Gastrocnemius medialis (tissue), 4 donors: ENCODE data around the gene RTN4RL1. TPM values are rescaled to one million over a fixed set of nuclear protein-coding genes. Genes with fewer than 3 reads are reported as not detected.

Experiments
- ATAC-seq, 2 donors: fragments of 150-250 bp; one replicate each; pipeline ENCODE4 v1.9.1; 2016
- DNase-seq, 2 donors: peaks; one replicate each; pipeline ENCODE4 v3.0.0-alpha.2; 2019
- H3K27ac ChIP-seq, 4 donors: fragments of 200-600 bp; sonication (generic); 1 replicate in 1 of 4; 2 replicates in 3 of 4; pipeline ENCODE4 v1.5.1; 2016 to 2018; ENCODE audit warnings: mild to moderate bottlenecking in 2 of 4, moderate library complexity in 1 of 4
- H3K27me3 ChIP-seq, 3 donors: fragments of 200-600 bp; sonication (generic) in 2 of 3; 1 replicate in 1 of 3; 2 replicates in 2 of 3; pipeline versions ENCODE4 v1.5.1 to v1.6.0; 2016 to 2019; ENCODE audit warnings: mild to moderate bottlenecking in 1 of 3, moderate library complexity in 1 of 3
- H3K36me3 ChIP-seq, 2 donors: fragments of 200-600 bp; sonication (generic) in 1 of 2; one replicate each; pipeline ENCODE4 v1.5.1; 2017 to 2018
- H3K4me1 ChIP-seq, 2 donors: fragments of 200-600 bp; sonication (generic) in 1 of 2; one replicate each; pipeline ENCODE4 v1.5.1; 2016 to 2017; ENCODE audit warnings: mild to moderate bottlenecking in 2 of 2
- H3K4me3 ChIP-seq, 4 donors: fragments of 200-600 bp; sonication (generic) in 3 of 4; 1 replicate in 1 of 4; 2 replicates in 3 of 4; pipeline ENCODE4 v1.5.1; 2016 to 2019; ENCODE audit warnings: mild to moderate bottlenecking in 2 of 4
- H3K9me3 ChIP-seq, 3 donors: fragments of 200-600 bp; sonication (generic) in 2 of 3; 1 replicate in 1 of 3; 2 replicates in 2 of 3; pipeline ENCODE4 v1.5.1; 2016 to 2019
- POLR2A ChIP-seq, 2 donors: fragments of 450-650 bp; IDR thresholded peaks; one replicate each; pipeline ENCODE4 v1.6.1; 2017; ENCODE audit warnings: antibody characterized with exemption in 2 of 2, mild to moderate bottlenecking in 2 of 2, moderate library complexity in 2 of 2
- in situ Hi-C, 4 donors: fragments of 200-750 bp; cut with MboI; loops; one replicate each; pipeline versions ENCODE4 v1.15.0 to v1.8.0; 2017; ENCODE audit warnings: low sequenced_read_pairs in 4 of 4
- intact Hi-C: fragments of 100-400 bp; cut with DNase I; formaldehyde crosslinking; loops from one replicate; pipeline ENCODE4 v1.15.1; 2023; ENCODE audit warnings: low total_unique reads
- total RNA-seq, 4 donors: library from RNA; depleted of rRNA; stranded (reverse); fragments of >200 nt; gene quantifications; one replicate each; pipeline versions ENCODE4 v1.1.0 to v1.2.3, GENCODE V29; 2016
- TF ChIP-seq, protein P1 (sequence below), 5 experiments: fragments of 450-650 bp in 3 of 5; fragments of 200-600 bp in 2 of 5; sonication (generic) in 2 of 5; IDR thresholded peaks in 4 of 5; conservative IDR thresholded peaks in 1 of 5; 1 replicate in 4 of 5; 2 replicates in 1 of 5; pipeline ENCODE4 v1.5.1; 2016 to 2019; ENCODE audit warnings: antibody characterized with exemption in 5 of 5, mild to moderate bottlenecking in 3 of 5, moderate library complexity in 3 of 5

Gene RTN4RL1
- total RNA-seq, 4 donors from 2014 or later: 0.31 to 1.7 (median 1.2) TPM

GRCh38 chr17:2050300-2051060 is 25.3 kb upstream of the RTN4RL1 start:
- Histone ChIP-seq H3K9me3 (no peaks in the 10 kb centered on the region), H3K4me1 (peaks cover 10 to 26% of the 10 kb centered on the region in 2 donors), H3K27me3 (peaks cover 11 to 14% (median 14%) of the 10 kb centered on the region in 3 donors), H3K27ac (peak overlapping the region in 2 of 4 donors; percentile 42 to 51), H3K36me3 (no peaks in the 10 kb centered on the region), H3K4me3 (peak overlapping the region; percentile 43 to 68 (median 64))
- TF ChIP-seq, protein P1, sequence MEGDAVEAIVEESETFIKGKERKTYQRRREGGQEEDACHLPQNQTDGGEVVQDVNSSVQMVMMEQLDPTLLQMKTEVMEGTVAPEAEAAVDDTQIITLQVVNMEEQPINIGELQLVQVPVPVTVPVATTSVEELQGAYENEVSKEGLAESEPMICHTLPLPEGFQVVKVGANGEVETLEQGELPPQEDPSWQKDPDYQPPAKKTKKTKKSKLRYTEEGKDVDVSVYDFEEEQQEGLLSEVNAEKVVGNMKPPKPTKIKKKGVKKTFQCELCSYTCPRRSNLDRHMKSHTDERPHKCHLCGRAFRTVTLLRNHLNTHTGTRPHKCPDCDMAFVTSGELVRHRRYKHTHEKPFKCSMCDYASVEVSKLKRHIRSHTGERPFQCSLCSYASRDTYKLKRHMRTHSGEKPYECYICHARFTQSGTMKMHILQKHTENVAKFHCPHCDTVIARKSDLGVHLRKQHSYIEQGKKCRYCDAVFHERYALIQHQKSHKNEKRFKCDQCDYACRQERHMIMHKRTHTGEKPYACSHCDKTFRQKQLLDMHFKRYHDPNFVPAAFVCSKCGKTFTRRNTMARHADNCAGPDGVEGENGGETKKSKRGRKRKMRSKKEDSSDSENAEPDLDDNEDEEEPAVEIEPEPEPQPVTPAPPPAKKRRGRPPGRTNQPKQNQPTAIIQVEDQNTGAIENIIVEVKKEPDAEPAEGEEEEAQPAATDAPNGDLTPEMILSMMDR (IDR thresholded peaks at IDR 0.05 in 4 of 5, conservative IDR thresholded peaks at IDR 0.05 in 1 of 5): no peak
- TF ChIP-seq POLR2A (IDR thresholded peaks at IDR 0.05): peak; percentile 8 to 13
- in situ Hi-C loops: loop anchor here in 1 of 4 donors (5.0 kb wide), 1 partner anchor 197 kb away; no protein-coding TSS in a partner anchor
- peak in 1 of 2 donors; percentile 44 for DNase-seq
- peak; percentile 47 to 54 for ATAC-seq
- intact Hi-C loops: loop anchor here (5.0 kb wide), 3 partner anchors 287 to 352 kb away; partner anchors contain the start of genes MNT, SGSM2 and TSR1

DNA sequence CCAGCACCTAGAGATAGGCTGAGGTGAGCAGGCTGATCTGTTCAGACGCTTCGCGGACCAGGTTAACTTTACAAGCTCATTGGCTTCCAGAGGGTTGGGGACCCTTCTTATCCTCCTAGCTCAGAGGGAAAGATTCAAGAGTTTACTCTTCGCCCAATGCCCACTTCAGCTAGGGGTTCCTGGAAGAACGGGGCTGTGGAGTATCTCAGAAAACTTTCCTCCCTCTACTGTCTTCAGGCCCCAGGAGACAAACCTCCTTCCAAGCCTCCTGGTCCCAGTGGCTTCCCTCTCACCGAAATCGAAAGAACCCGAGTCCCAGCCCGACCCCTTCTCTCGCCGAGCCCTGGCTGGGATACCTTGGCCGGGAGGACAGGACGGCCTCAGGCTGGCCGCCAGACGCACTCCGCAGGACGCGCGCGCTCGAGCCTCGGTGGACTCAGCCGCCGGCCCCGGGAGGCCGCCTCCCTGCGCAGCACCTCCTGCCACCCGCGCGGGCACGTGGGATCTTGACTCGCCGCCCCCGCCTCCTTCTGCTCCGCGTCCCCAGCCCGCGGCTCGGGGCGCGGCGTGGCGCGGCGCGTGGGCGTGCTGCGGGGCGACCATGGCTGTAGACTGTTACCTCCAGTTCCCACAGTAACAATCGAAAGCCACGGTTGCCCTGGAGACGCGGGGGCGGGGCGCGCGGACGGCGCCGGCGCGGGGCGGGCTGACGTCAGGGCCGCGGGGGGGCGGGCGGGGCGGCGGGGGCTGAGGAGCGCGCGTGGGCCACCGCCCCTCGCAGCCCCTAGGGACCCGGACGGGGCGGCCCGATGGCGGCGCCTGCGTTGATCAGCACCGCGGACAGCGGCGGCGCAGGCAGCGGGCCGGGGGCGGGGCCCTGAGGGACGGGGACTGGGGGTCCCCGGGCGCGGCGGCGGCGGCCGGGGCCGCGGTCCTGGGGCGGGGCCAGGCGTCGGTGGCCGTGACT is 24.5 kb upstream of the RTN4RL1 start:
- Histone ChIP-seq H3K9me3 (no peaks in the 10 kb centered on the region), H3K4me1 (peaks cover 14 to 26% of the 10 kb centered on the region in 2 donors), H3K27ac (peak overlapping the region in 3 of 4 donors; percentile 0 to 49 (median 48)), H3K36me3 (no peaks in the 10 kb centered on the region), H3K27me3 (peaks cover 11 to 14% (median 14%) of the 10 kb centered on the region in 3 donors), H3K4me3 (peak overlapping the region; percentile 48 to 87 (median 64))
- TF ChIP-seq POLR2A (IDR thresholded peaks at IDR 0.05): peak in 1 of 2 donors; percentile 21
- TF ChIP-seq, protein P1 (IDR thresholded peaks at IDR 0.05 in 4 of 5, conservative IDR thresholded peaks at IDR 0.05 in 1 of 5): no peak
- DNase-seq (peak; percentile 49 to 73), ATAC-seq (peak; percentile 59 to 65)
- intact Hi-C loops: loop anchor here (5.0 to 10.0 kb wide), 4 partner anchors 288 to 475 kb away; partner anchors contain the start of genes MNT, SGSM2 and TSR1
- in situ Hi-C loops: loop anchor here (5.0 to 25.0 kb wide), 3 partner anchors 198 to 387 kb away; partner anchors contain the start of gene PRPF8 (in 1 of the 4)

- Histone ChIP-seq H3K4me3 (peak overlapping the region in 1 of 4 donors; percentile 87), H3K27ac (no peak overlapping the region), H3K27me3 (peaks cover 11 to 14% (median 14%) of the 10 kb centered on the region in 3 donors), H3K9me3 (no peaks in the 10 kb centered on the region), H3K4me1 (peaks cover 14 to 23% of the 10 kb centered on the region in 2 donors), H3K36me3 (peaks cover 0 to 6% of the 10 kb centered on the region in 2 donors)
- TF ChIP-seq, protein P1 (IDR thresholded peaks at IDR 0.05 in 4 of 5, conservative IDR thresholded peaks at IDR 0.05 in 1 of 5): no peak
- TF ChIP-seq POLR2A (IDR thresholded peaks at IDR 0.05): no peak
- in situ Hi-C loops (loop anchor here (5.0 to 25.0 kb wide), 3 partner anchors 198 to 387 kb away; partner anchors contain the start of gene PRPF8 (in 1 of the 4)), intact Hi-C loops (loop anchor here (10.0 kb wide), 1 partner anchor 474 kb away; no protein-coding TSS in a partner anchor)
- ATAC-seq (no peak), DNase-seq (no peak)
Measured at GRCh38 chr17:2048805-2049204, 23.7 kb upstream of the RTN4RL1 start.

- no peak for ATAC-seq
- Histone ChIP-seq H3K36me3 (peaks cover 0 to 17% of the 10 kb centered on the region in 2 donors), H3K27me3 (peaks cover 11 to 14% (median 14%) of the 10 kb centered on the region in 3 donors), H3K27ac (no peak overlapping the region), H3K9me3 (no peaks in the 10 kb centered on the region), H3K4me3 (no peak overlapping the region), H3K4me1 (peaks cover 26 to 34% of the 10 kb centered on the region in 2 donors)
- in situ Hi-C loops (loop anchor here (5.0 to 25.0 kb wide), 3 partner anchors 200 to 385 kb away; partner anchors contain the start of gene PRPF8 (in 1 of the 4)), intact Hi-C loops (loop anchor here (10.0 kb wide), 1 partner anchor 473 kb away; no protein-coding TSS in a partner anchor)
- TF ChIP-seq, protein P1 (IDR thresholded peaks at IDR 0.05 in 4 of 5, conservative IDR thresholded peaks at IDR 0.05 in 1 of 5): no peak
- TF ChIP-seq POLR2A (IDR thresholded peaks at IDR 0.05): no peak
- no peak for DNase-seq
Measured at GRCh38 chr17:2047590-2047989, 22.5 kb upstream of the RTN4RL1 start.
